BJ (cell line): Measurements from ENCODE around the gene CYB5RL. TPM values are rescaled to one million over a fixed set of nuclear protein-coding genes. Genes with fewer than 3 reads are reported as not detected.

ENCODE experiments used
- CTCF ChIA-PET: fragments of 350-600 bp; formaldehyde crosslinking; extraction: SDS; loops from one replicate; lab custom pipeline; 2021; ENCODE audit warnings: antibody characterized with exemption, inconsistent platforms; lab: Yijun Ruan, JAX
- POLR2A ChIA-PET: fragments of 300-600 bp; sonication (Branson Sonifier 250); formaldehyde crosslinking; extraction: SDS; loops from one replicate; lab custom pipeline; 2021; ENCODE audit warnings: antibody characterized with exemption; lab: Charles Lee
- DNase-seq: peaks from one replicate; pipeline ENCODE4 v3.0.0-alpha.2; 2011; ENCODE audit warnings: low read depth
- H3K27me3 ChIP-seq: 2 replicates; pipeline ENCODE4 v1.6.0; 2011; ENCODE audit warnings: low read length; ENCODE audit not compliant: control insufficient read depth, insufficient read depth
- H3K36me3 ChIP-seq: 2 replicates; pipeline ENCODE4 v1.5.1; 2011; ENCODE audit warnings: low read length; ENCODE audit not compliant: control insufficient read depth, insufficient read depth
- H3K4me3 ChIP-seq: 2 replicates; pipeline ENCODE4 v1.5.1; 2011; ENCODE audit warnings: low read depth, mild to moderate bottlenecking, control low read depth, low read length
- polyA plus RNA-seq: library from polyadenylated mRNA; depleted of rRNA; stranded (reverse); fragments of >200 nt; gene quantifications from 2 replicates; pipeline ENCODE4 v1.2.3, GENCODE V29; 2011
- TF ChIP-seq, protein P1 (sequence below): IDR thresholded peaks from 2 replicates; pipeline ENCODE4 v1.5.1; 2011; ENCODE audit warnings: low read depth, mild to moderate bottlenecking, control low read depth, inconsistent platforms, low read length, moderate library complexity; ENCODE audit not compliant: insufficient read depth

CYB5RL gene
- polyA plus RNA-seq, 1 experiment, result 4.0 TPM

DNA sequence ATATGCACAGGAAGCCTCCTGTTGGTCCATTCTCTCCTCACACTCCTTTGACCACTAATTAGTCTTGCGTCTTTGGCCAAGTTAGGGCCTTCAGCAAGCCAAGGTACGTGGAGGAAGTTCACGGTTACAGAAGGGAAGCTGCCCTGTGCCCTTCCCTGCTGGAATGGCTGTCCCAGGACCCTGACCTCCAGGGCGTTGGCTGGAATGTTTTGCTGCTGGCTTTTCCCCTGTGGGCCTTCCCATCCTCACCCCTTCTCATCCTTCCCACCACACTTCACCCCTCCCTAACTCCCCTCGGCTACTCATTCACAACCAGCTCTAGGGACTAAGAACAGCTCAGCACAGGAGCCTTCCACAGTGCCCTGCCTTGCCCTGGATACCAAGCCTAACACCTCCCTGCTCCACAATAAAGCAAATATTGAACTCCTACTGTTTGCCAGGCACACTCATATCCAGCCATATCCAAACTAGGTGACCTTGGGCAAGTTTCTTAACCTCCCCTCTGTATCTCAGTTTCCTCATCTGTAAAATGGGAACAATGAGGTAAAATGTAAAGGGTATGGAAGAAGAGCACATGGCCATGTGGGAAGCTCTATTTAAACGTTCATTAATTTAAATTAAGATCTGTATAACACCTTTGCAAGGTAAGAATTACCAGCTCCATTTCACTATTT, 38.2 kb downstream of the CYB5RL start:
- H3K4me3 ChIP-seq, result no peak overlapping the region
- H3K36me3 ChIP-seq, result no peaks in the 10 kb centered on the region
- ChIA-PET CTCF (interaction anchor here (0.9 kb wide), 1 partner anchor 40 kb away, joined by 3 read pairs; no protein-coding TSS in a partner anchor), POLR2A (no interaction called here)
- no peaks in the 10 kb centered on the region for H3K27me3 ChIP-seq
- TF ChIP-seq, protein P1, sequence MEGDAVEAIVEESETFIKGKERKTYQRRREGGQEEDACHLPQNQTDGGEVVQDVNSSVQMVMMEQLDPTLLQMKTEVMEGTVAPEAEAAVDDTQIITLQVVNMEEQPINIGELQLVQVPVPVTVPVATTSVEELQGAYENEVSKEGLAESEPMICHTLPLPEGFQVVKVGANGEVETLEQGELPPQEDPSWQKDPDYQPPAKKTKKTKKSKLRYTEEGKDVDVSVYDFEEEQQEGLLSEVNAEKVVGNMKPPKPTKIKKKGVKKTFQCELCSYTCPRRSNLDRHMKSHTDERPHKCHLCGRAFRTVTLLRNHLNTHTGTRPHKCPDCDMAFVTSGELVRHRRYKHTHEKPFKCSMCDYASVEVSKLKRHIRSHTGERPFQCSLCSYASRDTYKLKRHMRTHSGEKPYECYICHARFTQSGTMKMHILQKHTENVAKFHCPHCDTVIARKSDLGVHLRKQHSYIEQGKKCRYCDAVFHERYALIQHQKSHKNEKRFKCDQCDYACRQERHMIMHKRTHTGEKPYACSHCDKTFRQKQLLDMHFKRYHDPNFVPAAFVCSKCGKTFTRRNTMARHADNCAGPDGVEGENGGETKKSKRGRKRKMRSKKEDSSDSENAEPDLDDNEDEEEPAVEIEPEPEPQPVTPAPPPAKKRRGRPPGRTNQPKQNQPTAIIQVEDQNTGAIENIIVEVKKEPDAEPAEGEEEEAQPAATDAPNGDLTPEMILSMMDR, result no peak
- no peak for DNase-seq

DNA sequence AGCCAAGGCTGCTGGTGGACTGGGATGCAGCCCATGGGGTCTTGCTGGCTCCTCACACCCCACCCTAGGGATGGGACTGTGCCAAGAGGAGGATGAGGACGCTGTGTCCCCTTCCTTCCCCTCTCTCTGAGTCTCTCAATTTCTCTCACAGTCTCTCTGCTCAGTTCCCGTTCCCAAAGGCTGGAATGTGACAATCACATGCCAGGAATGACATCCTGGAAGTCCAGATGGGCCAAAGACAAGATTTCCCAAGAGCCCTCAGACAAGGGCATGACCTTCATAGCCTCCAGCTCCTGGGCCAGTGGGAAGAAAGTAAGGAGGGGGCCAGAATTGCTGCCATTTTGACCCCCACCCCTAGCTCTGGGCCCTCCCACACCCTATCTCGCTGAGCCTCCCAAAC, 39.5 kb downstream of the CYB5RL start:
- H3K36me3 ChIP-seq, result no peaks in the 10 kb centered on the region
- CTCF ChIA-PET, result interaction anchor here (1.2 kb wide), 1 partner anchor 9 kb away, joined by 3 read pairs; no protein-coding TSS in a partner anchor
- DNase-seq, result no peak
- POLR2A ChIA-PET, result no interaction called here
- no peak overlapping the region for H3K4me3 ChIP-seq
- TF ChIP-seq, protein P1, result no peak
- no peaks in the 10 kb centered on the region for H3K27me3 ChIP-seq

DNA sequence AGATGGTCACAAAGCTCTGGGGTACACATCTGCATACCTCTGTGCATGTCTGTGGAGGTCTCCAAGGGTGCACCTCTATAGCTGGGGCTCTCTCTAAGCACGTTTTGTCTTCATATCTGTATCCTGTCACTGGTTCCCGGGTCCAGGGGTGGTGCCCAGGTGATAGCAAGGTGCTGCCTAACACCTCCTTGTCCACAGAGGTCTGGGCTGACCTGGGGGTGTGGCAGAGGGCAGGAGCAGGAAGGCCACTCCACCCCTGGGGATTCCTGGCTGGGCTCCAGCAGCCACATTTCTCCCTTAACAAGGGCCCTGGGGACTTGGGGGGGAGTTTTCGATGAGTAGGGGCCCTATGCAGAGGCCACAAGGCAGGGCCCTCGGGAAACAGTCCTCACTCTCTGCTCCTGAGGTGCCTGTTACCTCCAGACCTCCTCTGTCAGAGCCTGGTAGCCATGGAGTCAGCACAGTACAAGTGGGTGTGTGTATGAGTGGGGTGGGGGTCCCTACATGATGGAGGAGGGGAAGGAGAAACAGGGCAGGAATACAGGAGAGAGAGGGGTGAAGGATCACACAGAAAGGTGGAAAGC, 40.0 kb downstream of the CYB5RL start:
- ChIA-PET CTCF (interaction anchor here (1.2 kb wide), 1 partner anchor 9 kb away, joined by 3 read pairs; no protein-coding TSS in a partner anchor), POLR2A (no interaction called here)
- TF ChIP-seq, protein P1, result no peak
- no peaks in the 10 kb centered on the region for H3K36me3 ChIP-seq
- H3K4me3 ChIP-seq, result no peak overlapping the region
- no peak for DNase-seq
- H3K27me3 ChIP-seq, result no peaks in the 10 kb centered on the region

DNA sequence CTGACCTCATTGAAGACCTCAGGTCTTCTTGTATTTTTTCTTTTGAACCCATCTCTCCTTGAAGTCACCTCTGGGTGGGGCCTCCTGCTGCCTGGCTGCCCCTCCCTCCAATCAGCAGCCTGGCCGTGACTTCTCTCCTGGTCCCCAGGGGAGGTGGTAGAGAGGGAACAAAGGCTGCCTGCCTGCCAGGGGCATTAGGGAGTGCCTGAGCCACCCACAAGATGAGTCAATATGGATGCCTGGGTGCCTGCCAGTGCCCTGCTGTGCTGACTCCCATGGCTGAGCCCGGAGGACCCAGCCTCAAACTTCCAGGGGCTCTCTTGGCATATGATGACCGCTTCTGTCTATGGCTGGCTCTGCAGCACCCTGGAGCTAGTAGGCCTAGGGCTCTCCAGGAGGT, 41.8 kb downstream of the CYB5RL start:
- CTCF ChIA-PET, result interaction anchor here (0.7 kb wide), 1 partner anchor 152 kb away, joined by 3 read pairs; no protein-coding TSS in a partner anchor
- DNase-seq, result no peak
- Histone ChIP-seq H3K36me3 (no peaks in the 10 kb centered on the region), H3K4me3 (no peak overlapping the region), H3K27me3 (no peaks in the 10 kb centered on the region)
- TF ChIP-seq, protein P1, result no peak
- POLR2A ChIA-PET, result no interaction called here

DNA sequence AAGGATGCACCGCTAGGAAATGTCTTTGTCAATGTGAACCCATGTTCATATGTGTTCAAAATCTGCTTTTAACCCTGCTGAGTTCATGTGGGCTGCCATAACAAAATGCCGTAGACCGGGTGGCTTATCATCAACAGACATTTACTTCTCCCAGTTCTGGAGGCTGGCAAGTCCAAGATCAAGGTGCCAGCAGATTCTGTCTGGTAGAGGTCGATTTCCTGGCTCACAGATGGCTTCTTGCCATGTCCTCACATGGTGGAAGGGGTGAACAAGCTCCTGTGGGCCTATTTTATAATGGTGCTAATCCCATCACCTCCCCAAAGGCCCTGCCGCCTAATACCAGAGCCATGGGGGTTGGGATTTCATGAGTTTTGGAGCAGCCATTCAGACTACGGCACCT, 42.4 kb downstream of the CYB5RL start:
- Histone ChIP-seq H3K36me3 (no peaks in the 10 kb centered on the region), H3K4me3 (no peak overlapping the region), H3K27me3 (no peaks in the 10 kb centered on the region)
- TF ChIP-seq, protein P1, result no peak
- ChIA-PET CTCF (interaction anchor here (0.7 kb wide), 1 partner anchor 152 kb away, joined by 3 read pairs; no protein-coding TSS in a partner anchor), POLR2A (interaction anchor here (0.6 kb wide), 1 partner anchor 156 kb away, joined by 5 read pairs; no protein-coding TSS in a partner anchor)
- DNase-seq, result no peak
